DMS 273 treated with DMSO at 0.1 percent for 48 hours (cell line): Measurements from ENCODE around the gene RPP38.

Source experiments
- DNase-seq: peaks from one replicate; lab custom pipeline; 2025; lab: John Stamatoyannopoulos, UW

Gene RPP38

DNA sequence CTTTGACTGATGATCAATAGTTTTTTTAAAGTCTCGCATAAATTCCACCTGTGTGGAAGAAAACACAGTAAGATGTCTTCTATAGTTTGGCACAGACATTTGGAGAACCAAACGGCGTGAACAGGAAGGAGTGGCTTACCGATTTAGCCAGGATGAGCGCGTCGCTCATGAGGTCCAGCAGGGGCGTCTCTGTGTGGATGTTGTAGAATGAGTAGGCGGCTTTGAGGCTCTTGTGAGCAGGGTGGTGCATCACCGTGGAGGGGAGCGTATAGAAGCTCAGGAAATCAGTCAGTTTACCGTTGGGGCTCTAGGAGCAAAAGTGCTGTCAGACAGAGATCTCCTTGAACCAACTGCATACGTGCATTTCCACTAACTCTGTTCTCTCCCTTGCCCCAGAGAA, 15.5 kb downstream of the RPP38 start:
- DNase-seq, result no peak

DNA sequence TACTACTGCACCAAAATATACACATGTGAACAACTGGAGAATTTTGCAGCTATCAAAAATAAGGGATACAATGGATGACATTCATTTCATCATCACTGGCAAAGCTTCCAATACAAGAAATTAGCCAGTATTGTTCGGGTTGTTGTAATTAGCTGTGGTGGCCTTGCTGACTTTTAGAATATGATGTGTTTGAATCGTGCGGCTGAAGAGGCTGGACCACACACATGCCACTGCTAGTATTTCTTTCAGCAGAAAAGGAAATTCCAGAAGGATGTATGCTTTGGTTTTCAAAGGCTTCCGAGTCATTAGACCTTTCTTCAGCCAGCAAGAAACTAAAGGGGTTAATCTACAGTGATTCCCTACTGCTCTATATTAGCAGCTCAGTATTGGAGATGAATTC, 16.6 kb downstream of the RPP38 start:
- DNase-seq, result no peak

- DNase-seq, result no peak
These were observed 19.1 kb downstream of the RPP38 start for GRCh38 chr10:15116225-15116624.

- DNase-seq, result no peak
These were observed 21.5 kb downstream of the RPP38 start for GRCh38 chr10:15118615-15119014.

DNA sequence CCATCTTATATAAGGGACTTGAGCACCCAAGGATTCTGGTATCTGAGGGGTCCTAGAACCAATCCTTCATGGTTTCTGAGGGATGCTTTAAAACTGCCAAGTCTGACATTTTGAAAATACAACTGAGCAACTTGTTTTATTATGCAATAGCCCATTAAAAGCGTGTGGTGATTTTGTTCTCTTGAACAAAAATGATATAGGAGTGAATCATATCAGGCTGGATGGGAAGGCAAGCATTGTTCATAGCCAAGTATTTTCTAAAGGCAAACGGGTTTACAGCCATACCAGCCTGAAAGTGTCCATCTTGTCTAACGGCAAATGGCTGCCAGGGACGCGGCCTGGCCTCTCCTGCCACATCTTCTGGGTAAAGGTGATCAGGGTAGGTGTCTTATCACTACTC, 23.4 kb downstream of the RPP38 start:
- no peak for DNase-seq

- no peak for DNase-seq
These were observed 24.6 kb downstream of the RPP38 start for GRCh38 chr10:15121707-15122106.

DNA sequence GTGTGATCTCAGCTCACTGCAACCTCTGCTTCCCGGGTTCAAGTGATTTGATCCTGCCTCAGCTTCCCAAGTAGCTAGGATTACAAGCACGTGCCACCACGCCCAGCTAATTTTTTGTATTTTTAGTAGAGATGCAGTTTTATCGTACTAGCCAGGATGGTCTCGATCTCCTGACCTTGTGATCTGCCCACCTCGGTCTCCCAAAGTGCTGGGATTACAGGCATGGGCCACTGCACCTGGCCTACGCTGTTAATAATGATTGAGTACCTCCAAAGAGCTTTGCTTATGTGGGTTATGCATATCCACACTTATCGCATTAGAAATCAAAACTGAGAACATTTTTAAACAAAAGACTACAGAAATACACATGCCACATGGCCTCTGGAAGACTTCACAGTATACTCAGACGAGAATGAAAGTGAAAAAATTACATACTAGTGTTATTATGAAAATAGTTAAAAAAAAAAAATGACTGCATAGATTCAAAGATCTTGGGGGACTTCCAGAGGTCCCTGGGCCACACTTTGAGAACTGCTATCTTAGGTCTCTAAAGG, 25.4 kb downstream of the RPP38 start:
- DNase-seq, result no peak

GRCh38 chr10:15123749-15124184, 26.6 kb downstream of the RPP38 start:
- no peak for DNase-seq

DNA sequence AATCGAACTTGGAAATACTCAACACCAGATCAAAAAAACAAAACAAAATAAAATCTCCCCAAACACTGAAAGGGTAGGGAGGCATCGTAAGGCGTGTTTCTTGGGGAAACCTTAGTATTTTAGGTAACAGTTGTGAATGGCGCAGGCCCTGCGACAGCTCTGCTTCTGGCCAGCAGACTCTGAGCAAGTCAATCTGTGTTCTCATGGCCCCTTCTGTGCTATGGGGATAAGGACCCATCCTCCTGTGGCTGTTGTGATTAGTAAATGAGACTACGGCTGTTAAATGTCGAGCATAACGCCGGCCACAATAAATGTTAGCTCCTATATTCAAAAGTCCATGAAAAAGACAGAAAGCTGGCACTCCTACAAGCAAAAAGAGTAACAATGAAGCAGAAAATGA, 27.0 kb downstream of the RPP38 start:
- no peak for DNase-seq

- no peak for DNase-seq
These were observed 27.8 kb downstream of the RPP38 start for GRCh38 chr10:15124908-15125307.

- DNase-seq, result no peak
These were observed 34.2 kb downstream of the RPP38 start for GRCh38 chr10:15131330-15131729.

GRCh38 chr10:15136129-15137035, 39.2 kb downstream of the RPP38 start:
- DNase-seq, result no peak

DNA sequence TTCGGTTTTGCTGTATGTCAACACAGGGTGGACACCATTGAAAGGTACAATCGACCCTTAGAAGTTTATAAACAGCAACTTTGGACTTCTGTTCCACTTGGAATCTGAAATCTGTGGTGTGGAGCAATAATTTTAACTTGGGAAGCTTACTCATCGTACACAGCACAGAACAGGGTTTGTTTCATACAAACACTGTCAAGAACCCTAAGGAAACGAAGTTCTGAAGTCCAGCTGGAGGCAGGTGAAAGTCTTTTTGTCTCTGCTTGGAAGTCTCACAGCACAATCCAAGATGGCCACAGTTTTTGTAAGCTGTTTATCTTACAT, 39.8 kb downstream of the RPP38 start:
- no peak for DNase-seq

GRCh38 chr10:15137636-15138035, 40.5 kb downstream of the RPP38 start:
- DNase-seq, result no peak

GRCh38 chr10:15140698-15141097, 43.5 kb downstream of the RPP38 start:
- DNase-seq, result peak; percentile 95

GRCh38 chr10:15141136-15142054, 44.2 kb downstream of the RPP38 start:
- DNase-seq, result peak; percentile 49

DNA sequence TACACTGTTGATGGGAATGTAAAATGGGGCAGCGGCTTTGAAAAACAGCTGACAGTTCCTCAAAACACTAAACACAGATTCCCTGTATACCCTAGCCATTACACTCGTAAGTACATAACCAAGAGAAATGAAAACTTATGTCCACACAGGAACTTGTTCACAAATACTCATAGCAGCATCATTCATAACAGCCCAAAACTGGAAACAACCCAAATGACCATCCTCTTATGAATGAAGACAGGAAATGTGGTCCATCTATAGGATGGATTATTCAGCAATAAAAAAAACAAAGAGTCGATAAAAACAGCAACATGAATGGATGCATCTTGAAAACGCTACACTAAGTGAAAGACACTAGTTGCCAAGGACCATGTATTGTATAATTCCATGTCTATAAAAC, 47.6 kb downstream of the RPP38 start:
- no peak for DNase-seq

DNA sequence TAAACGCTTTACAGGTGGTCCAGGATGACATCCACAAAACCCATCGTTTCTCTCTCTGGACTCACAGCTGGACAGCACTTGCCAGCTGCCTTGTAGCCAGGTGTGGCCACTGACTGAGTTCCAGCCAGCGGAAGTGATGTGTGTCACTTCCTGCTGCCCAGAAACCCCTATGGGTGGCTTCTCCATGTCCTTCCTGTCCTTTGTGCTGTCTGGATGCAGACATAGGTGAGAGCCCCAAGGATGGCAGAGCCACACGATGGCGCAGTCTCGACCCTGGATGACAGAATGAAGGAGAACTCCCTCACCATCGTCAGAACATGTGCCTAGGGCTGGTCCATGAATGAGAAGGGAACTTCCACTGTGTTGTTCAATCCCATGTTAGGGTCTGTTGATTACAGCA, 49.2 kb downstream of the RPP38 start:
- DNase-seq, result no peak

DNA sequence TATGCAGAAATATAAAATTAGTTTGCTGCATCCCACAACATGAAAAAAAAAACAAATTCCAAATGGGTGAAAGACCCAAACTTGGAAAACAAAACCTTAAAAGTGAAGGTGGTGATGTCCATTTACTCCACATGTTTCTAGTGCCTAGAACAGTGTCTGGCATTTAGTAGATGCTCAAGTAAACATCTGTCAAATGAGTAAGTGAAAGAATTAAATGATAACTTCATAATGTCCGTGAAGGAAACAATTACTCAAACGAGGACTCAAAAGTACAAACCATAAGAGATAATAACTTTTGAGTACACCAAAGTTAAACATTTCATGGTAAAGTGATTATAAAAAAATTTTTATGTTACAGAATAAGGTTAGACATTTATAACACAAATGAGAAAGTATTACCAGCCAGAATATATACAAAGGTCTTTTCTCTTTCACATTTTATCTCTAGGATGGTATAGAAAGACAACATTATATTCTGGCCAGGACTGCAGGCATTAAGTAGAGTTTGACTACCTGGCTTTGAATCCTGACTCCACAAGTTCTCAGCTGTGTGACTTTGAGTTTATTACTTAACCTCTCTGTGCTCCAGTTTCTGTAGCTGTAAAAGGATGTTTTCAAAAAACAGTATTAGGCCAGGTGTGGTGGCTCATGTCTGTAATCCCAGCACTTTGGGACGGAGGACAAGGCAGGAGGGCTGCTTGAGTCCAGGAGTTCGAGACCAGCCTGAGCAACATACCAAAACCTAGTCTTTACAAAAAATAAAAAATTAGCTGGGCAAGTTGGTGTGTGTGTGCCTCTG, 50.6 kb downstream of the RPP38 start:
- DNase-seq, result no peak

DNA sequence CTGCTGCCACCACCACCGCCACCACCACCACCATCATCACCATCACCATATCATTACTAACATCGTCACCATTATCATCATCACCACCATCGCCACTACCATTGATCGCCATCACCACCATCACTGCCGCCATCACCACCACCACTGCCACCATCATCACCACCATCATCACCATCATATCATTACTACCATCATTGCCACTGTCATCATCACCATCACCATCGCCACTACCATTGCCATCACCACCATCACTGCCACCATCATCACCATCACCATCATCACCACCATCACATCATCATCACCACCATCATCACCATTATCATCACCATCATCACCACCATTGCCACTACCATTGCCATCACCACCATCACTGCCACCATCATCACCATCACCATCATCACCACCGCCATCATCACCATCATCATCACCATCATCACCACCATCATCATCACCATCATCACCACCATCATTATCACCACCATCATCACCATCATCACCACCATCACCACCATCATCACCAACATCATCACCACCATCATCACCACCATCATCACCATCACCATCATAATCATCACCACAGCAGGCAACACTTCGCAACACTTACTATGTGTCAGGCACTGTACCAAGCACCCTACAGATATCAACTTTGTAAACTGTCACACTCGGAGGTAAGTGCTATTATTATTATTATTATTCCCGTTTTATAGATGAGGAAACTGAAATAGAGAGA, 52.1 kb downstream of the RPP38 start:
- DNase-seq, result no peak

- DNase-seq, result no peak
These were observed 53.4 kb downstream of the RPP38 start for GRCh38 chr10:15150563-15150962.
